CD14-positive monocyte (primary cell): ENCODE results near the gene ZNF341. TPM values are rescaled to one million over a fixed set of nuclear protein-coding genes. Genes with fewer than 3 reads are reported as not detected.

Source experiments
- DNase-seq, 3 donors: peaks; one replicate each; pipeline ENCODE4 v3.0.0-alpha.2; 2011 to 2022
- H2AFZ ChIP-seq: 2 replicates; pipeline ENCODE4 v1.6.0; 2012; ENCODE audit warnings: mild to moderate bottlenecking, low read depth, low read length, inconsistent platforms; ENCODE audit not compliant: insufficient read depth, poor library complexity, severe bottlenecking
- H3K27ac ChIP-seq, 2 donors: 1 replicate in 1 of 2; 2 replicates in 1 of 2; pipeline ENCODE4 v1.5.1; 2012 to 2013; ENCODE audit warnings: low read length in 2 of 2, control low read depth in 1 of 2, inconsistent platforms in 1 of 2, low read depth in 1 of 2, mild to moderate bottlenecking in 1 of 2
- H3K27me3 ChIP-seq, 2 donors: one replicate each; pipeline versions ENCODE4 v1.6.0 to v1.6.1; 2011 to 2013; ENCODE audit warnings: low read length in 2 of 2; ENCODE audit not compliant: control insufficient read depth in 2 of 2, insufficient read depth in 2 of 2
- H3K36me3 ChIP-seq, 2 donors: replicated peaks in 1 of 2; 1 replicate in 1 of 2; 2 replicates in 1 of 2; pipeline versions ENCODE4 v1.5.1 to v1.6.1; 2012 to 2013; ENCODE audit warnings: low read length in 2 of 2, control low read depth in 1 of 2, inconsistent platforms in 1 of 2, mild to moderate bottlenecking in 1 of 2; ENCODE audit not compliant: insufficient read depth in 2 of 2, control insufficient read depth in 1 of 2
- H3K4me1 ChIP-seq, 2 donors: 1 replicate in 1 of 2; 2 replicates in 1 of 2; pipeline versions ENCODE4 v1.5.1 to v1.6.1; 2012 to 2013; ENCODE audit warnings: low read length in 2 of 2, control low read depth in 1 of 2, inconsistent platforms in 1 of 2, mild to moderate bottlenecking in 1 of 2, moderate library complexity in 1 of 2; ENCODE audit not compliant: insufficient read depth in 2 of 2, control insufficient read depth in 1 of 2
- H3K4me2 ChIP-seq: replicated peaks from 2 replicates; pipeline ENCODE3; 2012; ENCODE audit warnings: low read length, moderate library complexity, mild to moderate bottlenecking; ENCODE audit not compliant: poor library complexity, severe bottlenecking; ENCODE audit errors: extremely low read depth
- H3K4me3 ChIP-seq, 3 experiments: fragments of 200-600 bp in 1 of 3; sonication (generic) in 1 of 3; replicated peaks in 1 of 3; 1 replicate in 2 of 3; 2 replicates in 1 of 3; pipeline ENCODE4 v1.5.1; 2011 to 2013; ENCODE audit warnings: low read length in 3 of 3, mild to moderate bottlenecking in 3 of 3, control low read depth in 2 of 3, low read depth in 2 of 3, inconsistent platforms in 1 of 3, moderate library complexity in 1 of 3
- H3K79me2 ChIP-seq: 2 replicates; pipeline ENCODE4 v1.6.0; 2012; ENCODE audit warnings: mild to moderate bottlenecking, control low read depth, inconsistent platforms, low read length, moderate library complexity; ENCODE audit not compliant: insufficient read depth
- H3K9ac ChIP-seq: 2 replicates; pipeline ENCODE4 v1.6.0; 2017; ENCODE audit warnings: low read length, mild to moderate bottlenecking; ENCODE audit not compliant: insufficient read depth, poor library complexity, severe bottlenecking
- H3K9me3 ChIP-seq, 2 donors: replicated peaks in 1 of 2; 1 replicate in 1 of 2; 2 replicates in 1 of 2; pipeline versions ENCODE4 v1.5.1 to v1.6.1; 2012 to 2013; ENCODE audit warnings: low read length in 2 of 2, control low read depth in 1 of 2; ENCODE audit not compliant: control insufficient read depth in 1 of 2, insufficient read depth in 1 of 2
- H4K20me1 ChIP-seq: 2 replicates; pipeline ENCODE4 v1.6.0; 2012; ENCODE audit warnings: mild to moderate bottlenecking, low read length, control low read depth, moderate library complexity; ENCODE audit not compliant: insufficient read depth
- H3K27ac Mint-ChIP-seq, 7 donors: one replicate each; pipeline ENCODE4 v1.8.0; 2020; ENCODE audit warnings: mild to moderate bottlenecking in 7 of 7, mixed read lengths in 7 of 7, moderate library complexity in 6 of 7, inconsistent platforms in 2 of 7
- H3K27me3 Mint-ChIP-seq, 3 donors: one replicate each; pipeline ENCODE4 v1.8.0; 2021 to 2022; ENCODE audit warnings: low read depth in 3 of 3, mild to moderate bottlenecking in 3 of 3, mixed read lengths in 3 of 3, moderate library complexity in 3 of 3, inconsistent platforms in 1 of 3
- H3K36me3 Mint-ChIP-seq, 2 donors: one replicate each; pipeline ENCODE4 v1.8.0; 2020; ENCODE audit warnings: mixed read lengths in 2 of 2, inconsistent platforms in 1 of 2, mild to moderate bottlenecking in 1 of 2
- H3K4me1 Mint-ChIP-seq: one replicate; pipeline ENCODE4 v1.8.0; 2020; ENCODE audit warnings: mild to moderate bottlenecking, mixed read lengths
- H3K4me3 Mint-ChIP-seq, 2 donors: one replicate each; pipeline ENCODE4 v1.8.0; 2020; ENCODE audit warnings: mild to moderate bottlenecking in 2 of 2, mixed read lengths in 2 of 2, moderate library complexity in 1 of 2
- H3K9me3 Mint-ChIP-seq, 7 donors: one replicate each; pipeline ENCODE4 v1.8.0; 2020 to 2022; ENCODE audit warnings: mixed read lengths in 7 of 7, mild to moderate bottlenecking in 6 of 7, moderate library complexity in 6 of 7, inconsistent platforms in 2 of 7
- WGBS: methylation state at CpG from one replicate; pipeline ENCODE4 v1.1.5; 2013; ENCODE audit warnings: missing lambda C conversion rate; ENCODE audit not compliant: insufficient coverage; 5-methylcytosine and 5-hydroxymethylcytosine counted together
- intact Hi-C, 2 donors: fragments of 100-400 bp; cut with micrococcal nuclease; formaldehyde crosslinking; loops; one replicate each; pipeline versions ENCODE4 v1.15.0 to v1.15.1; 2023
- polyA plus RNA-seq, 3 donors: library from polyadenylated mRNA; depleted of rRNA in 1 of 3; unstranded in 2 of 3; stranded (reverse) in 1 of 3; fragments of 300-500 nt in 2 of 3; fragments of >200 nt in 1 of 3; fragmentation: Illumina TruSeq in 2 of 3; gene quantifications; 1 replicate in 2 of 3; 2 replicates in 1 of 3; pipeline ENCODE4 v1.2.3, GENCODE V29; 2012 to 2021
- TF ChIP-seq, protein P1 (sequence below): fragments of 200-600 bp; IDR thresholded peaks from one replicate; pipeline ENCODE4 v1.8.0; 2022; ENCODE audit warnings: antibody characterized with exemption, mild to moderate bottlenecking

Gene ZNF341
- polyA plus RNA-seq, 3 donors: 1.1 to 10.3 (median 2.3) TPM

DNA sequence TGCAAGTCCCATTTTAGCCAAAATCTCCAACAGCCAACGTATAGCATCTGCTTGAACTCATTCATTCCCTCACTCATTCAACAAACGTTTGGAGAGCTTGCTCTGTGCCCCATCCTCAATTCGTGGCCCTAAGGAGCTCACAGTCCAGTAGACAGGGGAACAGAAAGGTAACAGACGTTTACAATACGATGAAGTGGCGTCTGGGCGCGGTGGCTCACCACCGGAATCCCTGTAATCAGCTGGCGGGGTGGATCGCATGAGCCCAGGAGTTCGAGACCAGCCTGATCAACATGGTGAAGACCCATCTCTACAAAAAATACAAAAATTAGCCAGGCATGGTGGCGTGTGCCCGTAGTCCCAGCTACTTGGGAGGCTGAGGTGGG, 44.8 kb upstream of the ZNF341 start:
- Histone ChIP-seq H3K4me3 (peak overlapping the region; percentile 10 to 72 (median 32)), H3K79me2 (peaks cover 37% of the 10 kb centered on the region), H3K4me2 (peak overlapping the region; percentile 75), H3K27me3 (no peaks in the 10 kb centered on the region), H3K9ac (no peak overlapping the region), H2AFZ (peak overlapping the region; percentile 77), H3K27ac (peak overlapping the region in 1 of 2 donors; percentile 52), H3K36me3 (no peaks in the 10 kb centered on the region), H3K9me3 (no peaks in the 10 kb centered on the region), H3K4me1 (peaks cover 30 to 50% of the 10 kb centered on the region in 2 donors), H4K20me1 (no peaks in the 10 kb centered on the region)
- Mint-ChIP-seq H3K27me3 (peaks cover 0 to under 1% (median 0%) of the 10 kb centered on the region in 3 donors), H3K4me1 (peaks cover 50% of the 10 kb centered on the region), H3K36me3 (peaks cover 0 to under 1% of the 10 kb centered on the region in 2 donors), H3K27ac (peak overlapping the region; percentile 73 to 92 (median 86)), H3K9me3 (no peaks in the 10 kb centered on the region), H3K4me3 (peak overlapping the region; percentile 79 to 94)
- no peak for DNase-seq
- TF ChIP-seq, protein P1, sequence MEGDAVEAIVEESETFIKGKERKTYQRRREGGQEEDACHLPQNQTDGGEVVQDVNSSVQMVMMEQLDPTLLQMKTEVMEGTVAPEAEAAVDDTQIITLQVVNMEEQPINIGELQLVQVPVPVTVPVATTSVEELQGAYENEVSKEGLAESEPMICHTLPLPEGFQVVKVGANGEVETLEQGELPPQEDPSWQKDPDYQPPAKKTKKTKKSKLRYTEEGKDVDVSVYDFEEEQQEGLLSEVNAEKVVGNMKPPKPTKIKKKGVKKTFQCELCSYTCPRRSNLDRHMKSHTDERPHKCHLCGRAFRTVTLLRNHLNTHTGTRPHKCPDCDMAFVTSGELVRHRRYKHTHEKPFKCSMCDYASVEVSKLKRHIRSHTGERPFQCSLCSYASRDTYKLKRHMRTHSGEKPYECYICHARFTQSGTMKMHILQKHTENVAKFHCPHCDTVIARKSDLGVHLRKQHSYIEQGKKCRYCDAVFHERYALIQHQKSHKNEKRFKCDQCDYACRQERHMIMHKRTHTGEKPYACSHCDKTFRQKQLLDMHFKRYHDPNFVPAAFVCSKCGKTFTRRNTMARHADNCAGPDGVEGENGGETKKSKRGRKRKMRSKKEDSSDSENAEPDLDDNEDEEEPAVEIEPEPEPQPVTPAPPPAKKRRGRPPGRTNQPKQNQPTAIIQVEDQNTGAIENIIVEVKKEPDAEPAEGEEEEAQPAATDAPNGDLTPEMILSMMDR: no peak
- intact Hi-C loops: loop anchor here (1.0 to 10.0 kb wide), 3 partner anchors 20 to 48 kb away; partner anchors contain the start of genes PXMP4 (in 1 of the 2) and ZNF341 (in 1 of the 2)
- 81% methylated on average over 8 of the region's 14 CpGs for WGBS

DNA sequence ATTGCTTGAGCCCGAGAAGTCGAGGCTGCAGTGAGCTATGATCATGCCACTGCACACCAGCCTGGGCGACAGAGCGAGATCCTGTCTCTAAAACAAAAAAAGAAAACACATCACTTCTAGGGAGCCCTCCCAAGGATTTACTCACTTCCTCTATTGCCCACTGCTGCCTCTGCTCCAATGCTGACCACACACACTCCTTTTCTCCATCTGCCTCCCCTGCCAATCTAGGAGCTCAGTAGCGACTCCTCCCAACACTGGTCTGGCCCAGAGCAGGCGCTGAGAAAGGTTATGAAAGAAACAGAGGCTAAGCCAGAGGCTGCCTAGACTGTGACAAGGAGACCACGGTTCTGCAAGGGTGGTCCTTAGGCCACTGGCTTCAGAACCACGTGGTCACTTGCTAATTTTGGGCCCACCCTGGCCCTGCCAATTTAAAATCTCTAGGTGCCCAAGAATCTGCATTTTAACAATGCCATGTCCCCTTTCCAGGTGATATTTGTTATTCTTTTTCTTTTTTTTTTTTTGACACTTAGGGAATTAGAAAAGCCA, 44.4 kb upstream of the ZNF341 start:
- Histone ChIP-seq H3K79me2 (peaks cover 32% of the 10 kb centered on the region), H3K27ac (no peak overlapping the region), H3K9me3 (no peaks in the 10 kb centered on the region), H2AFZ (peak overlapping the region; percentile 77), H3K9ac (no peak overlapping the region), H3K4me1 (peaks cover 30 to 50% of the 10 kb centered on the region in 2 donors), H4K20me1 (no peaks in the 10 kb centered on the region), H3K4me2 (no peak overlapping the region), H3K27me3 (no peaks in the 10 kb centered on the region), H3K4me3 (no peak overlapping the region), H3K36me3 (no peaks in the 10 kb centered on the region)
- no peaks in the 10 kb centered on the region for H3K9me3 Mint-ChIP-seq
- no peaks in the 10 kb centered on the region for H3K36me3 Mint-ChIP-seq
- H3K27ac Mint-ChIP-seq: peak overlapping the region; percentile 73 to 92 (median 86)
- peaks cover 50% of the 10 kb centered on the region for H3K4me1 Mint-ChIP-seq
- H3K27me3 Mint-ChIP-seq: no peaks in the 10 kb centered on the region
- intact Hi-C loops: loop anchor here (5.0 to 10.0 kb wide), 2 partner anchors 35 to 47 kb away; partner anchors contain the start of genes PXMP4 (in 1 of the 2) and ZNF341 (in 1 of the 2)
- DNase-seq: peak in 2 of 3 donors; percentile 33 to 39
- WGBS: 6% methylated on average over 6 of the region's 8 CpGs
- peak overlapping the region in 1 of 2 donors; percentile 94 for H3K4me3 Mint-ChIP-seq
- TF ChIP-seq, protein P1: no peak
